Thyroid gland (tissue), 4 donors: ENCODE data around the gene TLCD1. TPM values are rescaled to one million over a fixed set of nuclear protein-coding genes. Genes with fewer than 3 reads are reported as not detected.

Experiments used
- DNase-seq, 2 donors: peaks; one replicate each; pipeline ENCODE4 v3.0.0-alpha.2; 2019
- H3K27ac ChIP-seq, 3 donors: fragments of 200-600 bp; sonication (generic); 1 replicate in 2 of 3; 2 replicates in 1 of 3; pipeline ENCODE4 v1.5.1; 2016 to 2019; ENCODE audit warnings: mild to moderate bottlenecking in 1 of 3, moderate library complexity in 1 of 3
- H3K27me3 ChIP-seq: fragments of 200-600 bp; sonication (generic); one replicate; pipeline ENCODE4 v1.5.1; 2019
- H3K36me3 ChIP-seq, 2 donors: fragments of 200-600 bp; sonication (generic); one replicate each; pipeline ENCODE4 v1.5.1; 2016 to 2019
- H3K4me1 ChIP-seq, 2 donors: fragments of 200-600 bp; sonication (generic); one replicate each; pipeline ENCODE4 v1.5.1; 2017 to 2019
- H3K4me3 ChIP-seq, 3 donors: fragments of 200-600 bp; sonication (generic); replicated peaks in 1 of 3; 1 replicate in 2 of 3; 2 replicates in 1 of 3; pipeline ENCODE4 v1.5.1; 2016; ENCODE audit warnings: mild to moderate bottlenecking in 1 of 3
- H3K9me3 ChIP-seq: fragments of 200-600 bp; sonication (generic); one replicate; pipeline ENCODE4 v1.5.1; 2017
- POLR2A ChIP-seq, 2 donors: fragments of 450-650 bp; IDR thresholded peaks; one replicate each; pipeline ENCODE4 v1.6.1; 2017; ENCODE audit warnings: antibody characterized with exemption in 2 of 2, mild to moderate bottlenecking in 2 of 2, moderate library complexity in 1 of 2
- WGBS, 2 donors: methylation state at CpG; one replicate each; pipeline ENCODE4 v1.1.5; 2017; 5-methylcytosine and 5-hydroxymethylcytosine counted together
- intact Hi-C: fragments of 100-400 bp; cut with DNase I; formaldehyde crosslinking; loops from one replicate; pipeline ENCODE4 v1.15.1; 2023
- total RNA-seq, 4 donors: library from RNA; depleted of rRNA; stranded (reverse); fragments of >200 nt; gene quantifications; one replicate each; pipeline ENCODE4 v1.2.3, GENCODE V29; 2016
- TF ChIP-seq, protein P1 (sequence below), 6 experiments: fragments of 200-600 bp in 3 of 6; fragments of 450-650 bp in 3 of 6; sonication (generic) in 3 of 6; IDR thresholded peaks; one replicate each; pipeline ENCODE4 v1.5.1; 2016 to 2019; ENCODE audit warnings: antibody characterized with exemption in 6 of 6, mild to moderate bottlenecking in 2 of 6, inconsistent platforms in 1 of 6, moderate library complexity in 1 of 6

TLCD1 gene
- total RNA-seq, 4 donors from 2014 or later = 1.6 to 21.4 (median 5.1) TPM

DNA sequence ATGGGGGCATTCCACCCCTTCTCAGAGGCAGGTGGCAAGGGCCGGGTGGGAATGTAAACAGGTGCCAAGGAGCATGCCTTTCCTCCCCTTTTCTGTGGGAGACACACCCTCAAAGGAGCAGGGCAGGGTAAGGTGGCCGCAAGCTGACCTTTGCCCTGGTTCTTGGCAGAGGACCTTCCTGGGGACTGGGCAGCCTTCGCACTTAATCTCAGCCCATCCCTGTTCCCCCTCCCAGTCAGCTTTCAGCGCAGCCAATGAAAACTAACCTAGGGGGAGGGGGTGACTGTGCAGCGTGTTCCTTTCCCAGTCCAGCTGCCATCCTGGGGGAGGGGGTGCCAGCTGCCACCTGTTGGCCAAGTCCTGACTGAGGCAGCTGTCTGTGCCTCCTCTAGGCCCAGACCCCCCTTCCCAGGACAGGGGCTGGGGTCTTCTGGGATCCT, 20.6 kb upstream of the TLCD1 start:
- intact Hi-C loops = no loop called here
- TF ChIP-seq POLR2A (IDR thresholded peaks at IDR 0.05) = no peak
- TF ChIP-seq, protein P1, sequence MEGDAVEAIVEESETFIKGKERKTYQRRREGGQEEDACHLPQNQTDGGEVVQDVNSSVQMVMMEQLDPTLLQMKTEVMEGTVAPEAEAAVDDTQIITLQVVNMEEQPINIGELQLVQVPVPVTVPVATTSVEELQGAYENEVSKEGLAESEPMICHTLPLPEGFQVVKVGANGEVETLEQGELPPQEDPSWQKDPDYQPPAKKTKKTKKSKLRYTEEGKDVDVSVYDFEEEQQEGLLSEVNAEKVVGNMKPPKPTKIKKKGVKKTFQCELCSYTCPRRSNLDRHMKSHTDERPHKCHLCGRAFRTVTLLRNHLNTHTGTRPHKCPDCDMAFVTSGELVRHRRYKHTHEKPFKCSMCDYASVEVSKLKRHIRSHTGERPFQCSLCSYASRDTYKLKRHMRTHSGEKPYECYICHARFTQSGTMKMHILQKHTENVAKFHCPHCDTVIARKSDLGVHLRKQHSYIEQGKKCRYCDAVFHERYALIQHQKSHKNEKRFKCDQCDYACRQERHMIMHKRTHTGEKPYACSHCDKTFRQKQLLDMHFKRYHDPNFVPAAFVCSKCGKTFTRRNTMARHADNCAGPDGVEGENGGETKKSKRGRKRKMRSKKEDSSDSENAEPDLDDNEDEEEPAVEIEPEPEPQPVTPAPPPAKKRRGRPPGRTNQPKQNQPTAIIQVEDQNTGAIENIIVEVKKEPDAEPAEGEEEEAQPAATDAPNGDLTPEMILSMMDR (IDR thresholded peaks at IDR 0.05) = no peak
- Histone ChIP-seq H3K9me3 (no peaks in the 10 kb centered on the region), H3K36me3 (peaks cover 22 to 26% of the 10 kb centered on the region in 2 donors), H3K27ac (peak overlapping the region; percentile 91 to 99 (median 95)), H3K4me3 (peak overlapping the region in 1 of 3 donors; percentile 99), H3K27me3 (no peaks in the 10 kb centered on the region), H3K4me1 (peaks cover 44 to 60% of the 10 kb centered on the region in 2 donors)
- DNase-seq = peak; percentile 77 to 88
- WGBS, 2 donors = 18 to 29% methylated on average over 4 to 5 of the region's 5 CpGs

DNA sequence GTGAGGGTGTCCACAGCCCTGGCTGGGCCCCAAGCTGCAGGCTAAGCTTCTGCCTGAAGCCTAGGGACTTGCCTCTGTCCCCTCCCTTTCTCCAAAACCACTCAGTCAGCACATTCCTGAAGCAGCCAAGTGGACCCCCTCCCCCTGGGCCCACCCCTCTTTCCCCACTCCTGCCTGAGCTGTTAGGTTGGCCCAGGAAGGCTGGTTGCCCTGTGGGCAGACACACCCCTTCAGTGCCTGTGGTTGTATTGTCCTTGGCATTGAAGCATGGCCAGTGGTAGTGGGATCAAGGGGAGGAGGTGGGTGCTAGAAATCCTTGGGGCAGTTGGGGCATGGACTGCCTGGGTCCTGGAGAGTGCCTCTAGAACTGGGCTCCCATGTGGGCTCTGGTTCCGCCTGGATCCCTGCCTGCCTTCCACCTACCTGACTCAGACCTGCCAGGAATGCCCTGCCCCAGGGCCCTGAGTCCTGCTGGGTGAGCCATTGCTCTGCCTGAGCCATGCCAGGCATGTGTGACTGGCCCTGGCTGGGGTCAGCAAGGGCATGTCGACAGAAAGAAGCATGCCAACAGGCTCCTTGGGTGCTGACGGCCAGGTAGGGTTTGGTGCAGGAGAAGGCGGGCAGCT, 19.9 kb upstream of the TLCD1 start:
- H3K4me1 ChIP-seq = peaks cover 44 to 60% of the 10 kb centered on the region in 2 donors
- no peaks in the 10 kb centered on the region for H3K9me3 ChIP-seq
- H3K36me3 ChIP-seq = peaks cover 21 to 26% of the 10 kb centered on the region in 2 donors
- no peaks in the 10 kb centered on the region for H3K27me3 ChIP-seq
- DNase-seq = peak; percentile 91 to 95
- intact Hi-C loops = no loop called here
- TF ChIP-seq, protein P1 (IDR thresholded peaks at IDR 0.05) = no peak
- TF ChIP-seq POLR2A (IDR thresholded peaks at IDR 0.05) = peak in 1 of 2 donors; percentile 72
- H3K4me3 ChIP-seq = peak overlapping the region; percentile 5 to 99 (median 85)
- 25 to 46% methylated on average over 3 to 4 of the region's 4 CpGs for WGBS, 2 donors
- peak overlapping the region; percentile 91 to 99 (median 95) for H3K27ac ChIP-seq

DNA sequence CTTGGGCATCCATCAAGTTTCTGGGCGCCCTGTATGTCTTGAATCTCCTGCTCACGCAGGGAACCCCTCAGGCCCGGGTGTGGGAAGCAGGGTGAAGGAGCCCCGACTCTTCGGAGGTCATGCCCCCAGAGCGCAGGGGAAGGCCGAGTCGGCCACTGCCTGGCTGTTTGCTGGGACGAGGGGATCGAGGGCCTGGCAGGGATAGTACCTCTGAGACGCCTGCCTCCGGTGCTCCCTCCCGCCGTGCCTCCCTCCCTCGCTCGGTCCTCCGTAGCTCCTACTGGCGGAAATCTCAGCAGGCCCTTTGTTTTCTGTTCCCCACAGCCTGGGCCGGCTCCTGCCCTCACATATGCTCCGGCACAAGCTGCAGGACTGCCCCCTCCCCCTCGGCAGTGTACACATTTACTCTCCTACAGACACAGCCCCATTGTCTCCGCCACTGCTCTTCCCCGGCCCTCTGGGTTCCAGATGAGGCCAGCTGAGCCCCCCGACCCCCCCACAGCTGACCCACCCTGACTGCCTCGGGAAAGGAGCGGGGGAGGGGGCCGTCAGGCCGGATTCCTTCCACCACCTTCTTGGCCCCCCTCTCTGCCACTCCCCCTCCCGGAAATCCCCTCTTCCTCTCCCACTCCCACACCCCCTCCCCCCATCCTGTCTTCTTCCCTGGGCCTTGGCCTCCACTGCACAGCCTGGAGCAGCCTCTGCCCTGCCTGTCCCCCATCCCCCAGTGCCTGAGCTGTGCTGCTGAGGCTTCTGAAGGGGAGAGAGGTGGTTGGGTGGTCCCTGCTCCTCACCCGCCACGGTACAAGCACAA, 19.1 kb upstream of the TLCD1 start:
- peak; percentile 61 to 72 for DNase-seq
- TF ChIP-seq POLR2A (IDR thresholded peaks at IDR 0.05) = no peak
- TF ChIP-seq, protein P1 (IDR thresholded peaks at IDR 0.05) = no peak
- H3K27ac ChIP-seq = peak overlapping the region; percentile 91 to 99 (median 95)
- peaks cover 44 to 60% of the 10 kb centered on the region in 2 donors for H3K4me1 ChIP-seq
- WGBS, 2 donors = 1 to 4% methylated on average over 18 to 30 of the region's 31 CpGs
- H3K36me3 ChIP-seq = peaks cover 18 to 26% of the 10 kb centered on the region in 2 donors
- H3K9me3 ChIP-seq = no peaks in the 10 kb centered on the region
- no peaks in the 10 kb centered on the region for H3K27me3 ChIP-seq
- intact Hi-C loops = no loop called here
- H3K4me3 ChIP-seq = peak overlapping the region; percentile 5 to 99 (median 85)

DNA sequence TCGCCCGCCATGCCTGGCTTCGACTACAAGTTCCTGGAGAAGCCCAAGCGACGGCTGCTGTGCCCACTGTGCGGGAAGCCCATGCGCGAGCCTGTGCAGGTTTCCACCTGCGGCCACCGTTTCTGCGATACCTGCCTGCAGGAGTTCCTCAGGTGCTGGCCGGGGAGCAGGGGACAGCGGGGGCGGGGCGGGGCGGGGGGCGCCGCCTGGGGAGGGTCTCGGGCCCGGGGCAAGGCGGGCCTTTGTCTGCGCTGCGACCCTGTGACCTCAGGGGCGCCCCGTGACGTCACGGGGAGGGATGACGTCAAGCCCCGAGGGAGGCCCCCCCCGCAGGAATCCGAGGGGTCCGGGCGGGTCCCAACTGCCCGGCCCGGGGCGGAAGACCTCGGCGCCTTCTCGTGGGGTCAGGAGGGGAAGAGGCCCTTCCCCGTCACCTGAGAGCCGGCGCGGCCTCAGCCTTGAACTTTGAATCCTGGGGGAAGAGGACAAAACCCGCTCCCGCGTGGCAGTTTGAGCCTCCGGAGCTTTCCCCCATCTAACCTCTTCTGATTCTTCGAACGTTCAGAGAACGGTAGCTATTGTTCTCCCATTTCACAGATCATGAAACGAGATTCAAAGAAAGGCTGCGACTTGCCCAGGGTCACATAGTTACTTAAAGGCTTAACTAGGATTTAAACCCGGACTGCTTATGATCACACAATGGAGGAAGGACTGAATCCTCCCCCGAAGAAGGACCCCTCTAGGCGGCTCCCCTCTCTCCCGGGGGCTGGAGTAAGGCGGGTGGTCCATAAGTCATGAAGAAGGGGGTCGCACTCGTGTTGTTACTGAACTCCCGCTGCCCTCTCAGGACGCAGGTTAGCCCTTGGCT, 18.3 kb upstream of the TLCD1 start:
- Histone ChIP-seq H3K4me3 (peak overlapping the region; percentile 5 to 99 (median 85)), H3K27me3 (no peaks in the 10 kb centered on the region), H3K9me3 (no peaks in the 10 kb centered on the region), H3K27ac (peak overlapping the region; percentile 91 to 99 (median 95)), H3K4me1 (peaks cover 44 to 54% of the 10 kb centered on the region in 2 donors), H3K36me3 (peaks cover 15 to 23% of the 10 kb centered on the region in 2 donors)
- intact Hi-C loops = no loop called here
- WGBS, 2 donors = 1 to 3% methylated on average over 17 to 22 of the region's 61 CpGs
- DNase-seq = peak; percentile 49 to 56
- no peak for TF ChIP-seq POLR2A (IDR thresholded peaks at IDR 0.05)
- TF ChIP-seq, protein P1 (IDR thresholded peaks at IDR 0.05) = no peak
